Fibroblast of skin of right biceps (primary cell): ENCODE results near the gene SPECC1.
A peak's percentile ranks its signal among the peaks of the same experiment; 100 is the strongest.
"Not testable (repeated sequence)": the region's sequence is repeated elsewhere in the genome, so short reads cannot be mapped to it uniquely, and the experiment has no call there.

Experiments
- DNase-seq: peaks from one replicate; pipeline ENCODE4 v3.0.0-alpha.2; 2013

The SPECC1 gene

DNA sequence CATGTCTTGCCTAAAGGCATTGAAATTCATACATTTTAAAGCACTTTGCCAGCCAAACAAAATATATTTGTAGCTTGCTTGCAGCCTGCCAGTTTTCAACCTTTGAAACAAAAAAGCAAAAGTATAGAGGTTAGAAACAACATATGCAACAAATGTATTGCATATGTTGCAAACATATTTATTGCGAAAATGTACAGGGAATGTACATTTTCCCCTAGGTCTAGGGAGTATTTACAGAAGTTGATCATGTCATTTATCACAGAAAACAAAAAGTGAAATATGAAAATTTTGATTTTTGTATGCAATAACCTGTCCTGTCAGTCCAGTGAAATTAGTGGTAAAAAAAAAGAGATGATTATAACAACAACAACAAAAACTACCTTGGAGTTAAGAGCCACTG, 171.5 kb downstream of the SPECC1 start:
- no peak for DNase-seq

DNA sequence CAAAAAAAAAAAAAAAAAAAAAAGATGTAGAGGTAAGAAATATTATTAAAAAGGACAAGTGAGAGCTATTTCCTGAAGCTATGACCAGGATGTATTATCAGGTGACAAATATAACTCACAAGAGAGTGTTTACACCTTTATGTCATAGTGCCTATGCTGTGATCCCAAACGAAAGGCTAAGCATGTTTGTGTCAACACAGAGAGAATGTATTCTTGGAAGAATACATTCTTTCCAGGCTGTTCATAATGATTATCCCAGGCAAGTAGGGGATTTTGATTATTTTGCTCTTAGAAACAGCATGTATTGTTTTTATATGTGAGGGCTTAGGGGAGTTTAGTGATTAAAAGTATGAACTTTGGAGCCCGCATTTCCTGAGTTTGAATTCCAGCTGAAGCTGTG, 175.0 kb downstream of the SPECC1 start:
- no peak for DNase-seq

DNA sequence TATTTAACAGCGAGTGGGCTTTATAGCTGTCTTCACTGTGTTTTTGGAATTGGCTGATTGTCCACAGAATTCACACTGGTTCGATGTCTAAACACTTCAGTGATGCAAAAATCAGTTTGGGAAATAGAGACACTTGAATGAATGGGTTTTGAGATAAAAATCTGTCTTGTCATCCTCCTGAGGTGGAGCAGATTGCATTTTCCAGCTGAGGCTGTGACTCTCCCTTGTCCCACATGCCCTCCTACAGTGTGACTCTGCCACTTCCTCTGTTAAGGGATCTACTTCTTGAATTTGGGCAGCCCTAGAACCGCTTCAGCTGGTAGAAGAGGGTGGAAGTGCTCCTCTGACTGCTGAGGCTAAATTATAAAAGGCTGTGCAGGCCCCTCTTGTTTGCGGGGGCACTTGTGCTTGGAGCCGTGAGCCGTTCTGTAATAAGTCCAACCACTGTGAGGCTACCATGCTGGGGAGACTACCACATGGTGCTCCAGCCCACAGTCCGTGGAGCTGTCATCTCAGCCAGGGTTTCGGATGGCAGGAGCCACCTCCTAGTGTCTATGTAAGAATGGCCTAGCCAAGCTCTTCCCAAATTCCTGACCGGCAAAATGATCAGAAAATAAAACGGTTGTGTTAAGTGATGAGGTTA, 175.9 kb downstream of the SPECC1 start:
- no peak for DNase-seq

DNA sequence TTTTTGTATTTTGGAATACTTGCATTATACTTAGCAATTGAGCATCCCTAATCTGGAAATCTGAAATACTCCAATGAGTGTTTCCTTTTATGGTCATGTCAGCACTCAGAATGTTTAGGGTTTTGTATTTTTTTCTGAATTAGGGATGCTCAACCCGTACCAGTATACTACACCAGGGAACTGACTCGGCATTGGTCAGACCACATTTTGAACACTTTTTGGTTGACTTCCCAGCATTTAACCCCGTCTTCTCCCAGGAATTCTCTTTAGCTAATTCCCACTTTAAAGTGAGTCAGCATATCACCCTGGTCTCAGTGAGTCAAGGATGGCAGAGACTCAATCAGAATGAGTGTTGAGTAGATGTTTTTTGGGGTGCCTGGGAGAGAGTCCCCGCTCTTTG, 177.9 kb downstream of the SPECC1 start:
- DNase-seq, result peak; percentile 53

DNA sequence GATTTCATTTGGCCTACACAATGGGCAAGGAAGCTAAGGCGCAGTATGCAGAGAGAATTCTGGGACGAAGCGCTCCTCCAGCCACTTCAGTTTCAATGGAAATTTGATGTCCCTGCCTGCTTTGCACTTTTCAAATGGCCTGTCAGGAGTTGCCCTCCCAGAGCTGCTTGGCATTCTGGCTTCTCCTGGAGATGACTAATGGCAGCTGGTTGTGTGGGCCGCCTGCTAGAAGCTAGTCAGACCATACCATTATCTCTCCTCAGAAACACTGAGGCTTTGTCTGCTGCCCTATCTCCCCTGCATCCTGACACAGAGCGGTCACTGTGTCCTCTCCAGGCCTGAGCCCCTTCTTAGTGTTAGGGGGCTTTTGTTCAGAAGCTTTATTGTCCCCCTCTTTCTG, 180.1 kb downstream of the SPECC1 start:
- no peak for DNase-seq

DNA sequence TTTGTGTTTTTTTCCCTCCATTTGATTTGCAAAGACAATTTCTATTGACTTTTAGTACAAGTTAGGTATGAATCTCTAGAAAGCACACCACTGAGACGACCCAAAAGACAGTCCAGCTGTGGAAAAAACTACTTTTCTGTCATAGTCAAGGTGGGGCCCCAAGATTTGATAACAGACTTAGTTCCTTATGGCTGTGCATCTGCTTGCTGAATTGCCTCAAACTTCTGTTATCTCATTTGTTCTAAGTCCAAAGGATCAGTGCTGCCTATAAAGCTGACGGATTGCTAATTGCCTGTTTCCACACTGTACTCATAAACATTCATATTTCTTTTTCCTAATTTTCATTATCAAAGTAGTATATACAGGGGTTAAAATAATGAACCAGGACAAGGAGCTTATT, 180.8 kb downstream of the SPECC1 start:
- no peak for DNase-seq

DNA sequence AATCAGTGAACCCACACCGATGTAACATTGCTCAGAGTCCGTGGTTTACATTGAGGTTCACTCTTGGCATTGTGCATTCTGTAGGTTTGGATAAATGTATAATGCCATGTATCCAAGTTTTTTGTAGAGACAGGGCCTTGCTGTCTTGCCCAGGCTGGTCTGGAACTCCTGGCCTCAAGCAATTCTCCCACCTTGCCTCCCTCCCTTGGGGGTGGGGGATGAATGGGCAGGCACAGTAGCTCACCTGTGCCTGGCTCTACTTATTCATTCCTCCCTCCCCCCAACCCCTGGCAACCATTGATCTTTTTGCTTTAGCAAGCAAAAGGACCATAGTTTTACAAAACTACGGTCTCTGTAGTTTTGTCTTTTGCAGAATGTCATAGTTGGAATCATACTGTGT, 181.4 kb downstream of the SPECC1 start:
- no peak for DNase-seq

DNA sequence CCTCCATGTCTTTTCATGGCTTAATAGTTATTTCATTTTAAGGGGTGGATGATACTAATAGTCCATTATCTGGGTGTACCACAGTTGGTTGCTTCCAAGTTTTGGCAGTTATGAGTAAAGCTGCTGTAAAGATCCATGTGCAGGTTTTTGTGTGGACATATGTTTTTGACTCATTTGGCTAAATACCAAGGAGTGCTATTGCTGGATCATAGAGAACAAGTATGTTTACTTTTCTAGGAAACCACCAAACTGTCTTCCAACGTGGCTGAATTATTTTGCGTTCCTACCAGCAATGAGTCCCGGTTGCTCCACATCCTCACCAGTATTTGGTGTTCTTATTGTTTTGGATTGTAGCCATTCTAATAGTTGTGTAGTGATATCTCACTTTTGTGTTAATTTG, 181.9 kb downstream of the SPECC1 start:
- DNase-seq, result peak; percentile 72

DNA sequence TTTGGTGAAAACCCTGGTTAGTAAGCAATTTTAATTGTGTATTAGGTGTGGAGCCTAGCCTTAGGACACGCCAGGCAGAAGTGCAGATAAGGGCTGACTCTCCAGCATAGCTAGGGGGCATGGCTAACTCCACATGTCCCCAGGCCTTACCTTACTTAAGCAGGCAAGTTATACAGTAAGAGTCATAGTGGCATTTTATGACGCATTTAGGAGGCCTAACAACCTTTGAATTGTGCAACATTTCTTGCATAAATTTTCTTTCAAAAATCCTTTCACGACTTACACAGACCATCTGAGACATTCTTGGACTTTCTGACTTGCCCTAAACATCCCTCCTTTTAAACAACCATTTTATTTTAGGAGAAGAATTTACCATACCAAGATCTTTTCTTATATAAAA, 187.1 kb downstream of the SPECC1 start:
- not testable (repeated sequence) for DNase-seq

DNA sequence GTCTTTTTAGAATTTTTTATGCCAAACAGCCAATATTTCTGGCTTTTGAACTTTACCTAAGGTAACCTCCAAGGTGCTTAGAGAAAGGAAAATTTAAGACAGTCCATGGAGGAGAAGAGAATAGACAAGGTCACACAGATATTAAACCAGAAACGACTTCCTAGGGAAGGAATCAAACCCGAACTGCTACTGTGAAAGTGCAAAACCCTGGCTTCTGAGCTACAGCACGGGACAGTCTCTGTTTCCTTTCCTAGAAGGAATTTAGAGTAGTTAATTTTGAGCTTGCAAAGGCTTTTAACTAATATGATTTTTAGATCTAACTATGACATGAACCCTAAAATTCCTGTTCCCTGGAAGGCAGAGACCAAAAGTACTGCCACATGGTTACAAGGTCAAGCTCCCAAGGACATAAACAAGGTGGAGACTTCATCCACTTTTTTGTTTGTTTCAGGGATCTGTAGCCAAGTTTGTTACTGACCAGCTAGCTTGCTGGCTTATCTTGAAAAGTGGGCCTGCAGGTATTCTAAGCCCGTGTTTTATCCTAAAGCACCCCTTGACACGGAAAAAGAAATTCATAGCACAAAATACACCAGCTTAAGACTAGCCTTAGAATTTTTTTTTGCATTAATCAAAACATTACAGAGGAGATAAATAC, 188.2 kb downstream of the SPECC1 start:
- DNase-seq, result no peak

DNA sequence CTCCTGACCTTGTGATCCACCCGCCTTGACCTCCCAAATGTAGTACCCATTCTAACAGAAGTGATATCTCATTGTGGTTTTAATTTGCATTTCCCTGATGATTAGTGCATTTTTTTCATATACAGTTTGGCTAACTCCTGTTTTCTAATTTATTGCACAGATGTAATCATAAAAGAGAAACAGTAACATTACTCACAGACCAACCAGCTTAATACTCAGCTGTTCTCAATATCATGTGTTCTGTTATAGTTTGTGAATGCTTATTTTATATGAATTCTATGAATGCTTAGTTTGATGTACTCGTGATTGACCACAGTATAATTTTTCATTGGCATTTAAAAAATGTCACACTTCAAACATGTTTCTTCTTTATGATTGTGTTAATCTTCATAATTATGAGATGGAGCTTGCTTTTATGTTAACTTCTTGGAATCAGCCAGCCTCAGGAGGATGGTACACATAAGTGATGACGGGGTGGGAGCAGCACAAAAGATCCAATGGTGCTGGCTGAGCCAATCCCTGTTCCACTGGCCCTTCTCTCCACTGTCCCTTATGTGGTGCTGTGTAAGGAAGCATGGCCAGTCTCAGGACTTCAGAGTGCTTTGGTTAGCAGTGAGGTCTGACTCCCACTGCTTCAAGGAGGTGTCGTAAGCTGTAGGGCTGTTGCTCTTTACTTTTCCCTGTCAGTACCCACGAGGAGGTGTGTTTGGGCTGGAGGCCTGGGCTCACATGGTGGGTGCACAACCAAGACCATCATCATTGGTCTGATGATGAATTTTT, 191.0 kb downstream of the SPECC1 start:
- no peak for DNase-seq

DNA sequence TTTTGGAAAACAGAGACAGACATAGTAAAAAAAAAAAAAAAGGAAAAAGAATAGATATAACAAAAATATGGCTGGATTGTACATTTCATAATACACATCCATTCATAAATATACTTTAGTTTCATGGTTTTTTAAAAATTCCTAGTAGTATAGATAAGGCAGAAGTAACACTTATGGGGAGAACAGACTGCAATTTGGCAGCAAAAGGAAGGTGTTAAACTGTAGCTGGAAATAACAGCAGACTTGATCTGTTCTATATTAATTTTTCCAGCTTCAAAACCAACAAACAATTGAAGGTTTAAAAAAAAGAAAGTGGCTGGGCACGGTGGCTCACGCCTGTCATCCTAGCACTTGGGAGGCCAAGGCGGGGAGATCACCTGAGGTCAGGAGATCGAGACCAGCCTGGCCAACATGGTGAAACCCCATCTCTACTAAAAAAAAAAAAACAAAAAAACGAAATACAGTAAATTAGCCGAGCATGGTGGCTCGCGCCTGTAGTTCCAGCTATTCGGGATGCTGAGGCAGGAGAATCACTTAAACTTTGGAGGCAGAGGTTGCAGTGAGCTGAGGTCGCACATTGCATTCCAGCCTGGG, 191.8 kb downstream of the SPECC1 start:
- DNase-seq, result no peak

DNA sequence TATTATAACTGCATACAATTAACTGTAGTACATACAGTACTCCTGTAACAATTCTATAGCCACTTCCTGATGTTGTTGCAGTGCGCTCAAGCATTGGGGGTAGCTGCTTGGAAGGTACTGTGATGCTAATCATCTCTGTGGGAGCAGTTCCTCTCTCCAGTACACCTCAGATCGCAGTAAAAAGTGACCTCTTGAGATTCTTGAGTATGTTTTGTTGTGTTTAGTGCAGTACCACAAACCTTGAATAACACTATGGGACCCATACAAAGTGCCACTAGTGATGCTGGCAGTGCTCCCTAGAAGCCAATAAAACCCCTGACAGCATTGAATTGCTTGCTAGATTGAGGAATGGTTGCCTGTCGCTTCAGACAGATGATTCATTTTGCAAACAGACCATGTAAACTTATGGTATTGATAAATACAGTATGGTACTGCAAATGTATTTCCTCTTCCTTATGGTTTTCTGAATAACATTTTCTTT, 193.0 kb downstream of the SPECC1 start:
- DNase-seq, result no peak

DNA sequence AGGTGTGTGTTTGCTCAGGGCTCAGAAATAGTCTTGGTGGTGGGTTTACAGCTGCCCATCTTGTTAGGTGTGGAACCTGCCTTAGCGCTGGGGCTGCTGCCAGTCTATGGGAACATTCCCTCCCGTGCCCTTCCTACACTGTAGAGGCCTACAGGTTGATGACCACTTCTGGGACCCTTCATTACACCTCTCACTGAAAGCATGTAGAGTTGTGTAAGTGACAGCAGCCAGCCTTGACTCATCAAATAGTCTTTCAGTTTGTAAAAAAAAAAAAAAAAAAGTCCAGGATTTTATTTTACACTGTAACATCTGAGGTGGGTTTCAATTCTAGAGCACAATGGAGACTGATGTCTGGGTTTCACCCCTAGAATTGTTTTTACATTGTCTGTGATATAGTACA, 193.9 kb downstream of the SPECC1 start:
- no peak for DNase-seq

DNA sequence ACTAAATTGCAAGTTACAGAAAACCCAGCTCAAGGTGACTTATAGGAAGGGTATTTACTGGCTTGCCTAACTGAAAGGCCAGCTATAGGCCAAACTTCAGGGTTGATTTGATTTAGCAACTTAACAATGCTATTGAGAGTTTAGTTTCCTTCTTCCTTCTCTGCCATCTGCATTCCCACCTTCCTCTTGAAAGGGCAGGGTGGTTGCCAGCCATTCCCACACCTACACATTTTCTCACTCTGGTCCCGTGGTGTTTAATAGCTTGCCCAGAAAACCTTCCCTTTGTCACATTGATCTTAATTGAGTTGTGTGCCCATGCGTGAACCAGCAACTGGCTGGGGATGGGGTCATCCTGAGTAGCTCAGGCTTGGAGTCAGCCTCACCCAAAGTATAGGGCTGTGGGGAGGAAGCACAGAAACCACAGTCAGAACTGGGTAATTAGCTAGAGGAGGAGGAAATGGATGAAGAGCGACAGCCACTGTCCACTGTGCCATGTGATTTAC, 194.7 kb downstream of the SPECC1 start:
- DNase-seq, result no peak

DNA sequence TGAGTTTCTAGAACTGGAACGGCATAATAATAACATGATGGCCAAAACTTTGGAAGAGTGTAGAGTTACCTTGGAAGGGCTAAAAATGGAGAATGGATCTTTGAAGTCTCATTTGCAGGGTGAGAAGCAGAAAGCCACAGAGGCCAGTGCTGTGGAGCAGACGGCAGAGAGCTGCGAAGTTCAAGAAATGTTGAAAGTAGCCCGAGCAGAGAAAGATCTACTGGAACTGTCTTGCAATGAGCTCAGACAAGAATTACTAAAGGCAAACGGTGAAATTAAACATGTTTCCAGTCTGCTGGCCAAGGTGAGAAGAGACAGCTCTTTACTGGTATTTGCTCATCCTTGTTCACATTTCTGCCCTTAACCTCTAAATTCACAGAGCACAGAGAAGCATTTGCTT, 196.4 kb downstream of the SPECC1 start:
- no peak for DNase-seq

DNA sequence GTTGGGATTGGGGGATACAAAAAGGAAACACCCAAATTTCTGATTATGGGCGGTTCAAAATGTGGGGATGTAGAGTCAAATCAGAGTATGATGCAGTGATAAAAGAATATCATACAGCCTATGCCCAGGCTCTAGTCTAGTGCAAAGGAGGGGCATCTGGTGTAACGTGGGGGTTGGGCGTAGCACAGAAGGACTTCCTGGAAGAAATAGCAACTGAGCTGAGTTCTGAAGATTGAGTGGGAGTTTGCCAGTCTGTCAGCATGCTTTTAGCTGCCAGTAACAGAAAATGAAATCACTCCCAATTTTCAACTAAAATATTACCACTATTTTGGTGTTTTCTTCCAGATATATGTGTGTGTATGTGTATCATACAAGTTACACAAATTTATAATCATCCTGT, 196.9 kb downstream of the SPECC1 start:
- DNase-seq, result no peak

DNA sequence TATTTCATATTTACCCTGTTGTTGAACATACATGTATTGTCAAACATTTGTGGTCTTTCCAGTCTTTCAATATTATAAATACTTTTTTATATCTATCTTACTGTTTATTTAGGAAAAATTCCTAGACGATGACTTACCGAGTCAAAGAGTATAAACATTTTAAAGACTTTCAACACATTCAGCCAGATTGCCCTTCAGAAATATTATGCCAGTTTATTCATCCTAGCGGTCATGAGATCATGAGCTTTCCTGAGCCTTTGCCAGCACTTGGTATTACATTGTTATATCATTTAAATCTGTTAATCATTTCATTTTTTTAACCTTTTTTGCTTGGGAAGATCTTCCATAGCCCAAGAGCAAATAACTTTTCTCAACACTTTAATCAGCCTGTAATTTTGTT, 197.4 kb downstream of the SPECC1 start:
- peak; percentile 66 for DNase-seq

DNA sequence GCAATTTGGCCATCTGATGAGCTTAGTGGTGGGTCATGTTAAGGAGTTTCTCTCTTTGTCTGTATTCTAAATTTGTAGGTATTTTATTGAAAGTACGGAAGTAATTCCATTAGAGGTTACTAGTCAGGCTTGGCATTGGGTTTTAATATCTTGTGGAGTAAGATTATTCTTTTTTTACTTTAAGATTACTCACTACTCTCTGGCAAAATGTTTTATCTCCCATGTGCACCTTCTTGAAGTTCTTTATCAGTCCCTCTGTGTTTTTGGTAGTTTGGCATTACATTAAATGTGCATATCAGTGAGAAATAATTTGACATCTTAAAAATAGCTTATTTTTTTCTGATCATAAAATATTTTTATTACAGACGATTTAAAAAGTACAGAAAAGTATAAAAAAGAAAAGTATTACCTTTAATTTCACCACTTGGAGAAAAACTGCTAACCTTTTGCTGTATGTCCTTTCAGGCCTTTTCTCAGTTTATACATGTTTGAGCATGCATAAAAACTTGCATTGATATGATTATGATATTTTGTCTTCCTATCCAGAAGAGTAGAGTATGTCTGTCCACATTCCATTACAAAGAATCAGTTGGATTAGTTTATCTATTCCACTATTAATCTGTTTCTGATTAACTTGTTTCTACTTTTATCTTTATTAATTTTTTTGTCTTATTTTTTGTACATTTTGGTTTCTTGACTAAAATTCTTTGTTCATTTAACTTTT, 198.3 kb downstream of the SPECC1 start:
- DNase-seq, result no peak

DNA sequence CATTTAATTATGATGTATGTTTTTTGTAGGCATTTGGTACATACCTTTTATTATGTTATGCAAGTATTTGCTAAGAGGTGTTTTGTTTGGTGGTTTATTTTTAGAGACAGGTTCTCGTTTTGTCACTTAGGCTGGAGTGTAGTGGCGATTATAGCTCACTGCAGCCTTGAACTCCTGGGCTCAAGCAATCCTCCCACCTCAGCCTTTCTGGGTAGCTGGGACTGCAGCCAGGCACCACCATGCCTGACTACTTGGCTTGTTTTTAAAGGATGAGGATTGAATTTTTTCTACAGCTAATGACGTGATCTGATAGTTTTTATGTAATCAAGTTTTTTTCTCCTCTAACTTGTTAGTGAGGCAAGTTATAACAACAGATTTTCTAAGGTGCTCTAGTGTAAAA, 199.6 kb downstream of the SPECC1 start:
- no peak for DNase-seq

DNA sequence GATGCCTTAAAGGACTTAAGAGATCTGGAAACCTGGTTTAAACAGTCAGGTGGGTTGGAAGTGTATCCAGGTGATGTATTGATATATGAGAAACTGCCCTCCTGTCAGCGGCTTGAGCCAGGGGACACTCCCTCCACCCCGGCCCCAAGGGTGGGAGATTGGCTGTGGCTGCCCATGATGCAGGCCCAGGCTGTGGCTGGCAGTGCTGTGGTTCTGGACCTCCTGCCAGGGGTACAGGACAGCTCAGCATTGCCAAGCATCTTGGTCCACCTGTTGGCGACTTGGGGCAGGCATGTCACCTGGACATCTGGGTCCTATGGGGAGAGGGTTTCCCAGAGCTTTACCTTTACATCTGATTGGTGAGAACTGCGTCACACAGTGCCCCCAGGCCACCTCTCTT, 201.0 kb downstream of the SPECC1 start:
- DNase-seq, result no peak

DNA sequence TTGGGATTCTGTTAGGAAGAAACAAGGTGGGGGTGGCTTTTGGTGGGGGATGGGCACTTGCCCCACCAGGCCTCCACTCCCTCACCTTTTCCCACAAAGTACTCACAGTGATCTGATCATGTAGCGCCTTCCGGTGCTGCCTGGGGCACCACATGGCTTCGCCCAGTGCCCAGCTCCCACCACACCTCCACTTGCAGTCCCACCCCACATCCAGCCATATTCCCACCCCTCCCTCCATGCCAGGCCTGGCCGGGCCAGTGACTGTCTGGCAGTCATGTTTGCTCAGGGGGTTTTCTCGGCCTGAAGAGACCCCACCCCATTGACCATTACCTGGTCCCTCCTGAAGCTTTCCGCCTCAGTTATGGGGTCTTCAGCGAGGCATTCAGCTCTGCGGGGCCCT, 201.5 kb downstream of the SPECC1 start:
- DNase-seq, result no peak

DNA sequence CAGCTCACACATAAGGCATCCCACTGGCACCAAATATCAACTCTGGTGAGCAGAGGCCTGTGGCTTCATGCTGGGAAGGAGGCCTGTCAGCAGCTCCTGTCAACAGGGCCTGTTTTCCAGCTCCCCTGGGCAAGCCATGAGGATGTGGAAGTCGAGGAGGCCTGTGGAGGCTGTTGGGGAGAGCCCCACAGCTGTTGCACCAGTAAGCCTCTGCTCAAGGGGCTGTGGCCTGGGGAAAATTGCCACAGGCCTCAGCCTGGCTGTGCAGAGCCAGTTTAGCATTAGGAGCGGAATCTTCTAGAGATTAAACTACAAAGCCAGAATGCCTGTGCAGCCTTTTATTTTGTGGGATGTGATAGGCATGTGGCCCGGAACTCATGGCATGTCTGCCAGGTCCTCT, 202.1 kb downstream of the SPECC1 start:
- DNase-seq, result no peak
